Neutrophil (primary cell): ENCODE data around the gene TLNRD1.

Experiments
- H3K27ac ChIP-seq: fragments of 200-600 bp; sonication (generic); 2 replicates; pipeline ENCODE4 v1.5.1; 2016; ENCODE audit warnings: mild to moderate bottlenecking, moderate library complexity
- H3K27me3 ChIP-seq: fragments of 200-600 bp; sonication (generic); 2 replicates; pipeline ENCODE4 v1.6.0; 2016; ENCODE audit warnings: mild to moderate bottlenecking
- H3K36me3 ChIP-seq: fragments of 200-600 bp; sonication (generic); 2 replicates; pipeline ENCODE4 v1.5.1; 2017
- H3K4me1 ChIP-seq, 2 experiments: fragments of 200-600 bp in 1 of 2; sonication (generic) in 1 of 2; 1 replicate in 1 of 2; 2 replicates in 1 of 2; pipeline versions ENCODE4 v1.5.1 to v1.6.1; 2013 to 2016; ENCODE audit warnings: low read depth in 1 of 2, low read length in 1 of 2, mild to moderate bottlenecking in 1 of 2, moderate library complexity in 1 of 2; ENCODE audit not compliant: control insufficient read depth in 1 of 2, insufficient read depth in 1 of 2
- H3K4me3 ChIP-seq, 2 experiments: fragments of 200-600 bp in 1 of 2; sonication (generic) in 1 of 2; 1 replicate in 1 of 2; 2 replicates in 1 of 2; pipeline ENCODE4 v1.5.1; 2013 to 2016; ENCODE audit warnings: low read depth in 1 of 2, low read length in 1 of 2, mild to moderate bottlenecking in 1 of 2, moderate library complexity in 1 of 2
- H3K9me3 ChIP-seq: fragments of 200-600 bp; sonication (generic); 2 replicates; pipeline ENCODE4 v1.5.1; 2016
- CTCF ChIP-seq: fragments of 200-600 bp; sonication (generic); IDR thresholded peaks from 2 replicates; pipeline ENCODE4 v1.5.1; 2016; ENCODE audit warnings: antibody characterized with exemption

The TLNRD1 gene

DNA sequence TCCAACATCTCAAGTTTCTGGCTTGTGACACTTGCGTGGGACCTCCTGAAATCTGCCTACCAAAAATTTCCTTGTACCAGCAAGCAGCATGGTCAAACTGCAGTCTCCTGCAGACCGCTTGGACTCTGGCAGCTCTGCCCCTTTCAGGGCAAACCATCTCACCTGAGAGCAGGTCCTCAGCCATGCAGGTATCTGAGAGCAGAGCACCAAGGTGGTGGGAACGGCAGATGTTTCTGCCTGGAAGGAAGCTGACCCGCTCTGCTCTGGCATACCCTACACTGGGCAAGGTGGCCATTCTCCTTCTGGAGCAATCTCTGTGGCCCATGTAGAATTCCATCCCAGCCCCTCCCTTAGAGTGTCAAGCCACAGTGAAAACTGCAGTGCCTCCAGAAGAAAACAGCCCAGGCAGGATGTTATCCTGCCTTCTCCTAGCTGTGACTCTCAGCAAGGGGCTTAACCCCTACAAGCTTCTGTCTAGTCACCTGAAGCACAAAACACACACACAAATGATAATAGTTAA lies 32.7 kb upstream of the TLNRD1 start:
- Histone ChIP-seq H3K4me3 (no peak overlapping the region), H3K4me1 (no peaks in the 10 kb centered on the region), H3K36me3 (peaks cover 37% of the 10 kb centered on the region), H3K27ac (no peak overlapping the region), H3K27me3 (no peaks in the 10 kb centered on the region), H3K9me3 (no peaks in the 10 kb centered on the region)
- no peak for TF ChIP-seq CTCF

DNA sequence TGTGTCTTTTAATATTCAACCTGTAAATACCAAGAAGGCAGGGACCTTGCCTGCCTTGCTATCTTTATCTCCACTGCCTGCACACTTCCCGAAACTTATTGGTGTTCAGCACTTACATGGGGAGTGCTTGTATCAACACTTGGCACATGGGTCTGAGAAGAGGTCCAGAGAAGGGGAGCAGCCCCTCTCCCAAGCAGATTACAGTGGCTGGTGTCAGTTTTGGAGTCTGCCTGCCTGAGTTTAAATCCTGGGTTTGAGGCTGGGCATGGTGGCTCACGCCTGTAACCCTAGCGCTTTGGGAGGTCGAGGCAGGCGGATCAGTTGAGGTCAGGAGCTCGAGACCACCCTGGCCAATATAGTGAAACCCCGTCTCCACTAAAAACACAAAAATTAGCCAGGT lies 31.4 kb upstream of the TLNRD1 start:
- Histone ChIP-seq H3K27ac (no peak overlapping the region), H3K36me3 (peaks cover 46% of the 10 kb centered on the region), H3K27me3 (no peaks in the 10 kb centered on the region), H3K9me3 (no peaks in the 10 kb centered on the region), H3K4me1 (no peaks in the 10 kb centered on the region), H3K4me3 (no peak overlapping the region)
- TF ChIP-seq CTCF = no peak

DNA sequence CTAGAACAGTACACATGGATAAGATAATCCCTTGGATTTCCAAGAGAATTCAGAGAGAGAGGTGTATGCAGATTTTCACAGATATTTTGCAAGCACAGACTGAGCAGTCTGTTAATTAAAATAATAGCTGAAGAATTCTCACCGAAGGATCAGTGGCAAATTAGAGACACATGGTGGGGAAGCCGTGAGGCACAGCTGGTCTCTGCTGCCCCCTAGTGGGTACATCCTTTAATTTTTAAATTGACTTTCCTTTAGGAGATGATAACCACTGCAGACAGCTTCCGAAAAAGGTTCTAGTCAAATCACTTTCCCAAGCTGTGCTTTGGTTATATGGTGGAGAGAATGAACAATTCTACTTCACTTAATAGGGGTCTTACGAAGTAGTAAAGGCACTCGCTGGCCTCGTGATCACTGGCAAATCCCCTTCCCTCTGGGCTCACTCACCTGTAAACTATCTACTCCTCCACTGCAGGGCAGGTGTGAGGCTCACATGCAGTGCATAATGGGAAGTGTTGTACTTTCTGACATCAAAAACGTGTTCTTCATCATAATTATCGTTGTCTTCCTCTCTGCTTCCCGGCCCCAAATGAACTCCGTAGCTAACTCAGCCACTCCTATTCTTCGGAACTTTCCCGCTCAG lies 30.6 kb upstream of the TLNRD1 start:
- no peak overlapping the region for H3K27ac ChIP-seq
- H3K4me1 ChIP-seq = no peaks in the 10 kb centered on the region
- TF ChIP-seq CTCF = peak; percentile 72
- peaks cover 46% of the 10 kb centered on the region for H3K36me3 ChIP-seq
- H3K4me3 ChIP-seq = no peak overlapping the region
- no peaks in the 10 kb centered on the region for H3K27me3 ChIP-seq
- H3K9me3 ChIP-seq = no peaks in the 10 kb centered on the region

DNA sequence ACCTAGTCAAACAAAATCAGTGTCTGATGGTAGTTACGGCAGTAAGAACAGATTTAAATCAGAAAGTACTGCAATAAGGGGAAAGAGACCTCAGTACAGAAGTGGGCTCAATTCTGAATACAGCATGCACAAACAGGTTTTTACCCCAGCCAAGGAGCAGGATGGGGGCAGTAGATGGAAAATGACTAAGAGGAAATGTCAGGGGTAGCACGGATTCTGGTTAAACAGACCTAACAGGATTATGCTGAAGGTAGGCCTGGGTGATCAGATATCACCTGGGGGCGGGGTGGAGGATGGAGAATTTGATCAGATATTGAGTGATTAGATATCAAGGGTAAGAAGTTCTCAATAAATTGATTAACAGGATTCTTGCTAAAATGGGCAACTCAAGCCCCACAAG lies 30.1 kb upstream of the TLNRD1 start:
- Histone ChIP-seq H3K27me3 (no peaks in the 10 kb centered on the region), H3K4me1 (no peaks in the 10 kb centered on the region), H3K9me3 (no peaks in the 10 kb centered on the region), H3K4me3 (no peak overlapping the region), H3K27ac (no peak overlapping the region), H3K36me3 (peaks cover 46% of the 10 kb centered on the region)
- TF ChIP-seq CTCF = no peak

DNA sequence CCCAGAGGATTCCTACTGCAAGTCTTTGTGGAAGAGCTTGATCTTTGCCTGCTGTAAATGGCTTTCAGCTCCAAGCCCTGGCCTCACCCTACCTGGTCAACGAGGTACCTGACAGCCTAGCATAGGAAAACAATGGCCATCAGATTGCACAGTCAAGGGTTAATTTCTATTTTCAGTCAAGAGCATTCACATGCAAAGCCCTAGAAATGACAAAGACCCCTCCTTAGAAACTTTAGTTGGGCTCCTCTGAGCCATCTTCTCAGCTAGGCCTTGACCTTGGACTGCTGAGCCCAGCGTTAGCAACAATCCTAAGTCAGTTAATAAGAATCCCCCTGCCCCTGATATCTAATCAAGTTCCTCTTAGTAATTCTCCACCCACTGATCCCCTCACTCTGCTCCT lies 29.6 kb upstream of the TLNRD1 start:
- no peak overlapping the region for H3K27ac ChIP-seq
- TF ChIP-seq CTCF = no peak

More for the DNA sequence above, 29.6 kb upstream of the TLNRD1 start:
- H3K36me3 ChIP-seq = peaks cover 49% of the 10 kb centered on the region
- no peak overlapping the region for H3K4me3 ChIP-seq
- no peaks in the 10 kb centered on the region for H3K27me3 ChIP-seq
- H3K9me3 ChIP-seq = no peaks in the 10 kb centered on the region
- no peaks in the 10 kb centered on the region for H3K4me1 ChIP-seq
